ENCODE data around the gene ZBTB34.

DNA sequence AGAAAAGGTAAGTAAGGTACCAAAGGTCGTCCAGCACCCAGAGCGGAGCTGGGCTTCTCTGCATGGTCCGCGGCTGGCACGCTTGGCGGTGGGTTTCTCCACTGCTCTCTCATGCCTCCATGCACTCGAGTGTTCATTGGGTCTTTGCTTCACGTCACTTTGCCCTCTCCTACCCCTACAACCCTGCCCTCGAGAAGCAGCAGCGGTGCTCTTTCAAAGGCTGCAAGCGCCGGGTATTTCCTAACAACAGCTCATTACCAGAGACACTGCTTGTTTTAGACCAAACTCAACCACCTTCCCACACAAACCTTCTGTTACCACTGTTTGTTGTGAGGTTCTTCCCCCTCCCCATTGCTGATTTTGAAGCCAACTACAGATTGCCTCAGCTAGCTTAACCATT, 21.5 kb upstream of the ZBTB34 start:
- TF ChIP-seq EZH2phosphoT487 (IDR thresholded peaks at IDR 0.05; ENCODE audit: low read depth, severe bottlenecking, unreplicated experiment), result no peak
- TF ChIP-seq, protein P1, sequence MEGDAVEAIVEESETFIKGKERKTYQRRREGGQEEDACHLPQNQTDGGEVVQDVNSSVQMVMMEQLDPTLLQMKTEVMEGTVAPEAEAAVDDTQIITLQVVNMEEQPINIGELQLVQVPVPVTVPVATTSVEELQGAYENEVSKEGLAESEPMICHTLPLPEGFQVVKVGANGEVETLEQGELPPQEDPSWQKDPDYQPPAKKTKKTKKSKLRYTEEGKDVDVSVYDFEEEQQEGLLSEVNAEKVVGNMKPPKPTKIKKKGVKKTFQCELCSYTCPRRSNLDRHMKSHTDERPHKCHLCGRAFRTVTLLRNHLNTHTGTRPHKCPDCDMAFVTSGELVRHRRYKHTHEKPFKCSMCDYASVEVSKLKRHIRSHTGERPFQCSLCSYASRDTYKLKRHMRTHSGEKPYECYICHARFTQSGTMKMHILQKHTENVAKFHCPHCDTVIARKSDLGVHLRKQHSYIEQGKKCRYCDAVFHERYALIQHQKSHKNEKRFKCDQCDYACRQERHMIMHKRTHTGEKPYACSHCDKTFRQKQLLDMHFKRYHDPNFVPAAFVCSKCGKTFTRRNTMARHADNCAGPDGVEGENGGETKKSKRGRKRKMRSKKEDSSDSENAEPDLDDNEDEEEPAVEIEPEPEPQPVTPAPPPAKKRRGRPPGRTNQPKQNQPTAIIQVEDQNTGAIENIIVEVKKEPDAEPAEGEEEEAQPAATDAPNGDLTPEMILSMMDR (IDR thresholded peaks at IDR 0.05; ENCODE audit: poor library complexity), result no peak
